ENCODE data around the gene RPS27L.

The RPS27L gene

GRCh38 chr15:63178034-63178433 lies 20.8 kb upstream of the RPS27L start:
- Mint-ChIP-seq H3K4me1 (ENCODE audit: low read depth in 2 of 2) (no peaks in the 10 kb centered on the region), H3K27me3 (no peaks in the 10 kb centered on the region), H3K9me3 (no peaks in the 10 kb centered on the region), H3K27ac (no peak overlapping the region), H3K36me3 (ENCODE audit: insufficient read depth) (no peaks in the 10 kb centered on the region), H3K4me3 (no peak overlapping the region)
- no peak for DNase-seq
- no peak for ATAC-seq (replicated peaks)

- H3K36me3 Mint-ChIP-seq (ENCODE audit: insufficient read depth) = peaks cover 2% of the 10 kb centered on the region
- H3K27me3 Mint-ChIP-seq = no peaks in the 10 kb centered on the region
- no peaks in the 10 kb centered on the region for H3K9me3 Mint-ChIP-seq
- no peak overlapping the region for H3K4me3 Mint-ChIP-seq
- H3K4me1 Mint-ChIP-seq (ENCODE audit: low read depth in 2 of 2) = no peaks in the 10 kb centered on the region
- ATAC-seq (replicated peaks) = no peak
- H3K27ac Mint-ChIP-seq = no peak overlapping the region
- no peak for DNase-seq
These were observed 19.0 kb upstream of the RPS27L start for GRCh38 chr15:63176302-63176701.

- H3K4me3 Mint-ChIP-seq = no peak overlapping the region
- no peaks in the 10 kb centered on the region for H3K9me3 Mint-ChIP-seq
- H3K36me3 Mint-ChIP-seq (ENCODE audit: insufficient read depth) = peaks cover 2% of the 10 kb centered on the region
- H3K27me3 Mint-ChIP-seq = no peaks in the 10 kb centered on the region
- no peak for DNase-seq
- no peak overlapping the region for H3K27ac Mint-ChIP-seq
- no peaks in the 10 kb centered on the region for H3K4me1 Mint-ChIP-seq (ENCODE audit: low read depth in 2 of 2)
- ATAC-seq (replicated peaks) = no peak
These were observed 15.7 kb upstream of the RPS27L start for GRCh38 chr15:63172851-63173451.

GRCh38 chr15:63172376-63172775 lies 15.1 kb upstream of the RPS27L start:
- Mint-ChIP-seq H3K36me3 (ENCODE audit: insufficient read depth) (peaks cover 2% of the 10 kb centered on the region), H3K27me3 (no peaks in the 10 kb centered on the region), H3K27ac (no peak overlapping the region), H3K9me3 (no peaks in the 10 kb centered on the region), H3K4me3 (no peak overlapping the region), H3K4me1 (ENCODE audit: low read depth in 2 of 2) (no peaks in the 10 kb centered on the region)
- DNase-seq (no peak), ATAC-seq (replicated peaks) (no peak)

GRCh38 chr15:63169788-63170187 lies 12.5 kb upstream of the RPS27L start:
- ATAC-seq (replicated peaks) = no peak
- no peak overlapping the region for H3K4me3 Mint-ChIP-seq
- peaks cover 0 to 6% of the 10 kb centered on the region in 2 donors for H3K4me1 Mint-ChIP-seq (ENCODE audit: low read depth in 2 of 2)
- peaks cover 2% of the 10 kb centered on the region for H3K36me3 Mint-ChIP-seq (ENCODE audit: insufficient read depth)
- no peaks in the 10 kb centered on the region for H3K9me3 Mint-ChIP-seq
- no peak for DNase-seq
- no peaks in the 10 kb centered on the region for H3K27me3 Mint-ChIP-seq
- no peak overlapping the region for H3K27ac Mint-ChIP-seq

GRCh38 chr15:63166219-63166618 lies 8.9 kb upstream of the RPS27L start:
- no peaks in the 10 kb centered on the region for H3K27me3 Mint-ChIP-seq
- no peak overlapping the region for H3K4me3 Mint-ChIP-seq
- H3K4me1 Mint-ChIP-seq (ENCODE audit: low read depth in 2 of 2) = peaks cover 0 to 6% of the 10 kb centered on the region in 2 donors
- DNase-seq = no peak
- no peaks in the 10 kb centered on the region for H3K9me3 Mint-ChIP-seq
- ATAC-seq (replicated peaks) = peak; percentile 51
- H3K27ac Mint-ChIP-seq = no peak overlapping the region
- no peaks in the 10 kb centered on the region for H3K36me3 Mint-ChIP-seq (ENCODE audit: insufficient read depth)

- H3K9me3 Mint-ChIP-seq = no peaks in the 10 kb centered on the region
- DNase-seq (no peak), ATAC-seq (replicated peaks) (no peak)
- H3K27me3 Mint-ChIP-seq = no peaks in the 10 kb centered on the region
- peaks cover 0 to 6% of the 10 kb centered on the region in 2 donors for H3K4me1 Mint-ChIP-seq (ENCODE audit: low read depth in 2 of 2)
- no peaks in the 10 kb centered on the region for H3K36me3 Mint-ChIP-seq (ENCODE audit: insufficient read depth)
- H3K4me3 Mint-ChIP-seq = no peak overlapping the region
- H3K27ac Mint-ChIP-seq = no peak overlapping the region
These were observed 8.0 kb upstream of the RPS27L start for GRCh38 chr15:63165166-63165859.

GRCh38 chr15:63163217-63163616 lies 5.9 kb upstream of the RPS27L start:
- DNase-seq (no peak), ATAC-seq (replicated peaks) (no peak)
- no peaks in the 10 kb centered on the region for H3K9me3 Mint-ChIP-seq
- peaks cover 0 to 6% of the 10 kb centered on the region in 2 donors for H3K4me1 Mint-ChIP-seq (ENCODE audit: low read depth in 2 of 2)
- H3K27ac Mint-ChIP-seq = no peak overlapping the region
- H3K27me3 Mint-ChIP-seq = no peaks in the 10 kb centered on the region
- H3K36me3 Mint-ChIP-seq (ENCODE audit: insufficient read depth) = peaks cover 3% of the 10 kb centered on the region
- H3K4me3 Mint-ChIP-seq = no peak overlapping the region

- H3K27ac Mint-ChIP-seq = no peak overlapping the region
- DNase-seq = no peak
- no peaks in the 10 kb centered on the region for H3K9me3 Mint-ChIP-seq
These were observed 3.4 kb upstream of the RPS27L start for GRCh38 chr15:63160638-63161037.

GRCh38 chr15:63157891-63158431 lies 684 bp upstream of the RPS27L start:
- peak; percentile 20 for ATAC-seq (replicated peaks)
- Mint-ChIP-seq H3K4me3 (peak overlapping the region; percentile 96 to 98), H3K4me1 (ENCODE audit: low read depth in 2 of 2) (peaks cover 7 to 17% of the 10 kb centered on the region in 2 donors), H3K36me3 (ENCODE audit: insufficient read depth) (peaks cover 13% of the 10 kb centered on the region), H3K9me3 (no peaks in the 10 kb centered on the region), H3K27me3 (no peaks in the 10 kb centered on the region), H3K27ac (peak overlapping the region; percentile 94 to 95)
- peak in 1 of 3 experiments; percentile 2 for DNase-seq

More at GRCh38 chr15:63160638-63161037, 3.4 kb upstream of the RPS27L start:
- Mint-ChIP-seq H3K4me1 (ENCODE audit: low read depth in 2 of 2) (peaks cover 2 to 7% of the 10 kb centered on the region in 2 donors), H3K36me3 (ENCODE audit: insufficient read depth) (peaks cover 8% of the 10 kb centered on the region), H3K27me3 (no peaks in the 10 kb centered on the region), H3K4me3 (no peak overlapping the region)
- ATAC-seq (replicated peaks) = no peak

GRCh38 chr15:63156755-63157117 lies 541 bp downstream of the RPS27L start:
- Mint-ChIP-seq H3K9me3 (no peaks in the 10 kb centered on the region), H3K4me3 (peak overlapping the region; percentile 96 to 98), H3K27me3 (no peaks in the 10 kb centered on the region), H3K27ac (peak overlapping the region; percentile 94 to 95), H3K36me3 (ENCODE audit: insufficient read depth) (peaks cover 18% of the 10 kb centered on the region), H3K4me1 (ENCODE audit: low read depth in 2 of 2) (peaks cover 7 to 17% of the 10 kb centered on the region in 2 donors)
- peak; percentile 11 for ATAC-seq (replicated peaks)
- no peak for DNase-seq

- ATAC-seq (replicated peaks) (no peak), DNase-seq (no peak)
- peaks cover 7 to 17% of the 10 kb centered on the region in 2 donors for H3K4me1 Mint-ChIP-seq (ENCODE audit: low read depth in 2 of 2)
- no peaks in the 10 kb centered on the region for H3K9me3 Mint-ChIP-seq
- no peaks in the 10 kb centered on the region for H3K27me3 Mint-ChIP-seq
- peak overlapping the region; percentile 96 to 98 for H3K4me3 Mint-ChIP-seq
- H3K27ac Mint-ChIP-seq = peak overlapping the region; percentile 94 to 95
- H3K36me3 Mint-ChIP-seq (ENCODE audit: insufficient read depth) = peaks cover 23% of the 10 kb centered on the region
These were observed 1.1 kb downstream of the RPS27L start for GRCh38 chr15:63156086-63156710.

- Mint-ChIP-seq H3K4me3 (peak overlapping the region in 1 of 2 donors; percentile 33), H3K36me3 (ENCODE audit: insufficient read depth) (peaks cover 25% of the 10 kb centered on the region), H3K9me3 (no peaks in the 10 kb centered on the region), H3K27ac (no peak overlapping the region), H3K4me1 (ENCODE audit: low read depth in 2 of 2) (peaks cover 7 to 17% of the 10 kb centered on the region in 2 donors), H3K27me3 (no peaks in the 10 kb centered on the region)
- ATAC-seq (replicated peaks) = no peak
- no peak for DNase-seq
These were observed 1.8 kb downstream of the RPS27L start for GRCh38 chr15:63155486-63155885.

- Mint-ChIP-seq H3K27ac (no peak overlapping the region), H3K27me3 (no peaks in the 10 kb centered on the region), H3K4me3 (no peak overlapping the region), H3K36me3 (ENCODE audit: insufficient read depth) (peaks cover 33% of the 10 kb centered on the region), H3K4me1 (ENCODE audit: low read depth in 2 of 2) (peaks cover 7 to 17% of the 10 kb centered on the region in 2 donors), H3K9me3 (no peaks in the 10 kb centered on the region)
- no peak for ATAC-seq (replicated peaks)
- DNase-seq = no peak
These were observed 5.6 kb downstream of the RPS27L start for GRCh38 chr15:63151665-63152064.
